Erythroblast (primary cell): ENCODE measurements around the gene KIAA0513.

Experiments
- GATA1 ChIP-seq: IDR thresholded peaks from 2 replicates; pipeline ENCODE4 v1.6.1; 2011; ENCODE audit warnings: low read depth, mild to moderate bottlenecking, control low read depth, low read length, moderate library complexity
- POLR2A ChIP-seq: IDR thresholded peaks from 2 replicates; pipeline ENCODE4 v1.6.1; 2011; ENCODE audit warnings: mild to moderate bottlenecking, low read length

DNA sequence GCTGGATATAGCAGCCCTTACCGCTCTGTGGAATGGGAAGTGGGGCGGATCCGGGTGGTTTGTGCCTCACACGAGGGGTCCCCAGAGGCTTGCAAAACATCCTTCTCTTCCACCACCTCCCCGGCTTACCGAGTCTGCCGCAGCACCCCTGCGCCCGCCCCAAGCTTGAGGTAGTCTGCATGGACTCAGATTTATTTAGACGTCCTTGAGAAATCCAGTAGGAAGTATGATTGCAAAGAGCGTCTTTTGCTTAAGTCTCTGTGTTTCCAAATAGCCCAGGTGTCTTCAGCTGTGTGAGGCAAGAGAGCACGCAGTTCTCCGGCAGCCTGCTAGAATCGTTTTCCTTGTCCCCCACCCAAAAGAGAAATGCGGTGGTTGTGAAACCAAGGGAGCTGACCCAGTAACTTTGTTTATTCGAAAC is 2.4 kb downstream of the KIAA0513 start:
- TF ChIP-seq POLR2A: no peak
- TF ChIP-seq GATA1: no peak
